Loucy (cell line): ENCODE results near the gene SFMBT2.

Source experiments
- EZH2phosphoT487 ChIP-seq: fragments of 200-600 bp; IDR thresholded peaks from 2 replicates; pipeline ENCODE4 v1.6.1; 2018; ENCODE audit warnings: antibody characterized with exemption, mild to moderate bottlenecking, moderate library complexity, borderline replicate concordance
- TF ChIP-seq, protein P1 (sequence below): fragments of 200-600 bp; sonication (generic); conservative IDR thresholded peaks from 2 replicates; pipeline ENCODE4 v1.5.1; 2014; ENCODE audit warnings: mild to moderate bottlenecking, antibody characterized with exemption, low read length

DNA sequence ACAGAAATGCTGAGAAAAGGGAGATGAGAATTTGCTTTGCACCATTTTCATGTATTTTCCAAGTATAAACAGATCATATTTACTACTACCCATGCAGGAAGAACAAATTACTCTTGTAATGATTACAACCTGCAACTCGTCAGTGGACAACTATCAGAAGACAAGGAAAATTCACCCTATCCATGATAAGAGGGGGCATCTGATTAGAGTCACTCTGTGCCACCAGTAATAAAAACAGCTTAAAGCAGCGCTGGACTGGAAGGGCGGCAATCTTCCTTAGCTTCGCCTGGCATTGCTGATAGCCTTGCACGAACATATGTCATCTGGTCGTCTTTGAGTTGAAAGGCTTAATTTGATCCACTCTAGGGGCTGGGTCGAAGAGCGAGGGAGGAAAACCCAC, 162.7 kb downstream of the SFMBT2 start:
- TF ChIP-seq, protein P1, sequence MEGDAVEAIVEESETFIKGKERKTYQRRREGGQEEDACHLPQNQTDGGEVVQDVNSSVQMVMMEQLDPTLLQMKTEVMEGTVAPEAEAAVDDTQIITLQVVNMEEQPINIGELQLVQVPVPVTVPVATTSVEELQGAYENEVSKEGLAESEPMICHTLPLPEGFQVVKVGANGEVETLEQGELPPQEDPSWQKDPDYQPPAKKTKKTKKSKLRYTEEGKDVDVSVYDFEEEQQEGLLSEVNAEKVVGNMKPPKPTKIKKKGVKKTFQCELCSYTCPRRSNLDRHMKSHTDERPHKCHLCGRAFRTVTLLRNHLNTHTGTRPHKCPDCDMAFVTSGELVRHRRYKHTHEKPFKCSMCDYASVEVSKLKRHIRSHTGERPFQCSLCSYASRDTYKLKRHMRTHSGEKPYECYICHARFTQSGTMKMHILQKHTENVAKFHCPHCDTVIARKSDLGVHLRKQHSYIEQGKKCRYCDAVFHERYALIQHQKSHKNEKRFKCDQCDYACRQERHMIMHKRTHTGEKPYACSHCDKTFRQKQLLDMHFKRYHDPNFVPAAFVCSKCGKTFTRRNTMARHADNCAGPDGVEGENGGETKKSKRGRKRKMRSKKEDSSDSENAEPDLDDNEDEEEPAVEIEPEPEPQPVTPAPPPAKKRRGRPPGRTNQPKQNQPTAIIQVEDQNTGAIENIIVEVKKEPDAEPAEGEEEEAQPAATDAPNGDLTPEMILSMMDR: no peak
- TF ChIP-seq EZH2phosphoT487: no peak
